Chondrocyte (in vitro differentiated cells): ENCODE results near the gene ESR2. TPM values are rescaled to one million over a fixed set of nuclear protein-coding genes. Genes with fewer than 3 reads are reported as not detected.
"Not testable (repeated sequence)": the region's sequence is repeated elsewhere in the genome, so short reads cannot be mapped to it uniquely, and the experiment has no call there.

Experiments
- DNase-seq: peaks from one replicate; pipeline ENCODE4 v3.0.0; 2021; ENCODE audit warnings: mixed read lengths, low spot score
- H3K27ac Mint-ChIP-seq: one replicate; pipeline ENCODE4 v1.8.0; 2021; ENCODE audit warnings: mild to moderate bottlenecking, moderate library complexity, mixed read lengths; ENCODE audit not compliant: unreplicated experiment
- H3K27me3 Mint-ChIP-seq: 2 replicates; pipeline ENCODE4 v1.8.0; 2021; ENCODE audit warnings: low read depth, mixed read lengths
- H3K36me3 Mint-ChIP-seq: 2 replicates; pipeline ENCODE4 v1.8.0; 2021; ENCODE audit warnings: low read depth, mixed read lengths
- H3K4me1 Mint-ChIP-seq: 2 replicates; pipeline ENCODE4 v1.8.0; 2021; ENCODE audit warnings: low read depth, mild to moderate bottlenecking, mixed read lengths
- H3K4me3 Mint-ChIP-seq: one replicate; pipeline ENCODE4 v1.8.0; 2021; ENCODE audit warnings: mild to moderate bottlenecking, moderate library complexity, mixed read lengths; ENCODE audit not compliant: unreplicated experiment
- H3K9me3 Mint-ChIP-seq: 2 replicates; pipeline ENCODE4 v1.8.0; 2021; ENCODE audit warnings: low read depth, mixed read lengths
- microRNA-seq: library from miRNA; unstranded; fragments of <30 nt; microRNA quantifications from one replicate; pipeline ENCODE4 v1.2.0, GENCODE V29; 2020; ENCODE audit warnings: borderline number of aligned reads
- total RNA-seq: library from RNA; stranded (reverse); gene quantifications from 3 replicates; pipeline ENCODE4 v1.2.1, GENCODE V29; 2021
- TF ChIP-seq, protein P1 (sequence below): fragments of 200-600 bp; sonication (generic); IDR thresholded peaks from 2 replicates; pipeline ENCODE4 v1.5.0; 2021; ENCODE audit warnings: antibody characterized with exemption, mild to moderate bottlenecking, moderate library complexity

ESR2 gene
- total RNA-seq, 1 donor from 2014 or later: not detected

DNA sequence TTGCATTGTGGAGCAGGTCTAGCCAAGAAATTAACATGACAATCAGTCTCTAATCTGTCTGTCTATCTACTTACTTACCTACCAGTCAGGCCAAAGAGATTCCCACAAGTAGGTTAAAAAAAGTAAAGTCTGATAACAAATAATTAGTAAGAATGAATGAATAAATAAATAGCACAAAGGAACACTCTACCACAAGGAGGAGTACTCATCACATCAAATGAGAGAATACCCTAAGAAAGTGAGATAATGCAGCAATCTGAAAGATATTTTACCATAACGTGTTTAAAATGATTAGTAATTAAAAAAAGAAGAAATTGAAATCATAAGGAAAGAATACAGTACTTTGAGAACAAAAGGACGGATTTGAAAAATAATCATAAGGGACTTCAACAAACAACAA is 254.1 kb downstream of the ESR2 start:
- no peak overlapping the region for H3K27ac Mint-ChIP-seq
- TF ChIP-seq, protein P1, sequence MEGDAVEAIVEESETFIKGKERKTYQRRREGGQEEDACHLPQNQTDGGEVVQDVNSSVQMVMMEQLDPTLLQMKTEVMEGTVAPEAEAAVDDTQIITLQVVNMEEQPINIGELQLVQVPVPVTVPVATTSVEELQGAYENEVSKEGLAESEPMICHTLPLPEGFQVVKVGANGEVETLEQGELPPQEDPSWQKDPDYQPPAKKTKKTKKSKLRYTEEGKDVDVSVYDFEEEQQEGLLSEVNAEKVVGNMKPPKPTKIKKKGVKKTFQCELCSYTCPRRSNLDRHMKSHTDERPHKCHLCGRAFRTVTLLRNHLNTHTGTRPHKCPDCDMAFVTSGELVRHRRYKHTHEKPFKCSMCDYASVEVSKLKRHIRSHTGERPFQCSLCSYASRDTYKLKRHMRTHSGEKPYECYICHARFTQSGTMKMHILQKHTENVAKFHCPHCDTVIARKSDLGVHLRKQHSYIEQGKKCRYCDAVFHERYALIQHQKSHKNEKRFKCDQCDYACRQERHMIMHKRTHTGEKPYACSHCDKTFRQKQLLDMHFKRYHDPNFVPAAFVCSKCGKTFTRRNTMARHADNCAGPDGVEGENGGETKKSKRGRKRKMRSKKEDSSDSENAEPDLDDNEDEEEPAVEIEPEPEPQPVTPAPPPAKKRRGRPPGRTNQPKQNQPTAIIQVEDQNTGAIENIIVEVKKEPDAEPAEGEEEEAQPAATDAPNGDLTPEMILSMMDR: peak; percentile 82
- H3K9me3 Mint-ChIP-seq: peaks cover 7% of the 10 kb centered on the region
- H3K27me3 Mint-ChIP-seq: no peaks in the 10 kb centered on the region
- peaks cover 2% of the 10 kb centered on the region for H3K4me1 Mint-ChIP-seq
- peaks cover 3% of the 10 kb centered on the region for H3K36me3 Mint-ChIP-seq
- H3K4me3 Mint-ChIP-seq: no peak overlapping the region
- no peak for DNase-seq

- Mint-ChIP-seq H3K4me3 (no peak overlapping the region), H3K9me3 (peaks cover 7% of the 10 kb centered on the region), H3K36me3 (peaks cover 3% of the 10 kb centered on the region), H3K27ac (no peak overlapping the region), H3K27me3 (no peaks in the 10 kb centered on the region), H3K4me1 (peaks cover 4% of the 10 kb centered on the region)
- no peak for DNase-seq
- TF ChIP-seq, protein P1: no peak
Observed at GRCh38 chr14:64038841-64039542, 255.2 kb downstream of the ESR2 start.

- not testable (repeated sequence) for H3K36me3 Mint-ChIP-seq, H3K27ac Mint-ChIP-seq, H3K4me3 Mint-ChIP-seq, H3K27me3 Mint-ChIP-seq, H3K4me1 Mint-ChIP-seq, H3K9me3 Mint-ChIP-seq
- DNase-seq: peak; percentile 50
Observed at GRCh38 chr14:64037869-64038745, 256.1 kb downstream of the ESR2 start.

GRCh38 chr14:64035143-64035542 is 259.0 kb downstream of the ESR2 start:
- Mint-ChIP-seq H3K9me3 (no peaks in the 10 kb centered on the region), H3K4me1 (peaks cover 4% of the 10 kb centered on the region)
- no peak for DNase-seq

More at GRCh38 chr14:64035143-64035542, 259.0 kb downstream of the ESR2 start:
- H3K36me3 Mint-ChIP-seq: no peaks in the 10 kb centered on the region
- H3K27me3 Mint-ChIP-seq: no peaks in the 10 kb centered on the region
- TF ChIP-seq, protein P1: no peak
- no peak overlapping the region for H3K27ac Mint-ChIP-seq
- no peak overlapping the region for H3K4me3 Mint-ChIP-seq

Small RNA genes lying within 50 kb of the gene (microRNA-seq; reads per million reads assigned to microRNA genes)
- not detected for gene MIR548H1

Other genes with a start within 250 kb of the ESR2 start
- gene MTHFD1, start 94.0 kb upstream of the ESR2 start, total RNA-seq: 54.2 to 94.9 TPM (median 55.4 TPM) in 3 replicates
- gene AKAP5, start 171.1 kb upstream of the ESR2 start, total RNA-seq: 4.2 to 9.0 TPM (median 4.3 TPM) in 3 replicates
- 9.3 to 12.1 TPM (median 9.7 TPM) in 3 replicates for gene ZBTB25, start 209.5 kb upstream of the ESR2 start, total RNA-seq
- 48.5 to 49.9 TPM (median 49.3 TPM) in 3 replicates for gene ZBTB1, start 210.4 kb upstream of the ESR2 start, total RNA-seq
- 1.2 to 3.2 TPM (median 1.7 TPM) in 3 replicates for gene HSPA2, start 246.4 kb upstream of the ESR2 start, total RNA-seq